Heart right ventricle (tissue), 16 donors: ENCODE data around the gene GTPBP6. TPM values are rescaled to one million over a fixed set of nuclear protein-coding genes. Genes with fewer than 3 reads are reported as not detected.
A peak's percentile ranks its signal among the peaks of the same experiment; 100 is the strongest.

Experiments used
- ATAC-seq, 8 donors: fragments of 200-7000 bp; cut with Tn5 transposase; one replicate each; pipeline ENCODE4 v1.9.1; 2020; ENCODE audit warnings: mild to moderate bottlenecking in 8 of 8, moderate library complexity in 8 of 8, moderate number of reproducible peaks in 1 of 8
- DNase-seq, 2 donors: peaks; one replicate each; pipeline ENCODE4 v3.0.0-alpha.2; 2020
- H3K27ac ChIP-seq, 10 donors: fragments of 200-600 bp; sonication (generic) in 2 of 10; one replicate each; pipeline versions ENCODE4 v1.5.0 to v1.8.0; 2020 to 2022; ENCODE audit warnings: mild to moderate bottlenecking in 3 of 10
- H3K27me3 ChIP-seq, 7 donors: fragments of 200-600 bp; one replicate each; pipeline ENCODE4 v1.8.0; 2021 to 2022; ENCODE audit warnings: mild to moderate bottlenecking in 2 of 7
- H3K36me3 ChIP-seq, 9 donors: fragments of 200-600 bp; sonication (generic) in 1 of 9; one replicate each; pipeline versions ENCODE4 v1.5.0 to v1.8.0; 2020 to 2022; ENCODE audit warnings: mild to moderate bottlenecking in 2 of 9
- H3K4me1 ChIP-seq, 9 donors: fragments of 200-600 bp; sonication (generic) in 1 of 9; one replicate each; pipeline versions ENCODE4 v1.5.0 to v1.8.0; 2020 to 2022; ENCODE audit warnings: mild to moderate bottlenecking in 4 of 9
- H3K4me3 ChIP-seq, 10 donors: fragments of 200-600 bp; sonication (generic) in 2 of 10; one replicate each; pipeline versions ENCODE4 v1.5.0 to v1.8.0; 2020 to 2022; ENCODE audit warnings: mild to moderate bottlenecking in 7 of 10, moderate library complexity in 2 of 10
- H3K9me3 ChIP-seq, 11 donors: fragments of 200-600 bp in 10 of 11; sonication (generic) in 2 of 11; one replicate each; pipeline versions ENCODE4 v1.5.0 to v1.8.0; 2013 to 2022; ENCODE audit warnings: mild to moderate bottlenecking in 2 of 11, control low read depth in 1 of 11, moderate library complexity in 1 of 11
- CTCF ChIP-seq, 9 donors: fragments of 200-600 bp; sonication (generic) in 2 of 9; IDR thresholded peaks; one replicate each; pipeline versions ENCODE4 v1.5.0 to v1.8.0; 2021 to 2022; ENCODE audit warnings: antibody characterized with exemption in 9 of 9, mild to moderate bottlenecking in 5 of 9, moderate library complexity in 1 of 9
- WGBS, 2 donors: extraction: QIAGEN DNeasy Blood & Tissue Kit; methylation state at CpG; one replicate each; pipeline ENCODE4 v1.1.7; 2013; ENCODE audit warnings: inconsistent platforms in 1 of 2; 5-methylcytosine and 5-hydroxymethylcytosine counted together
- intact Hi-C, 10 donors: fragments of 100-400 bp; cut with DNase I; formaldehyde crosslinking; loops; one replicate each; pipeline versions ENCODE4 v1.11.1 to v1.14.2; 2022
- polyA plus RNA-seq, 2 donors: library from polyadenylated mRNA; stranded (reverse); fragments of 200-250 nt; gene quantifications; one replicate each; pipeline ENCODE4 v1.2.3, GENCODE V29; 2013
- total RNA-seq, 10 donors: library from RNA; stranded (reverse); fragmentation: NEBNext Ultra II Directional in 3 of 10; extraction: Animal tissue kit (Norgen Biotek cat#: 25700) in 3 of 10; gene quantifications; one replicate each; pipeline versions ENCODE4 v1.2.1 to v1.2.4, GENCODE V29; 2021 to 2023
- donor health status: Arrhythmogenic right ventricular cardiomyopathy.
- donor health status: ischemic (EF 13 %, LVEDD 7.1; RV severe dilation, severe dysfunction).
- donor health status: healthy with polysubstance abuse.
- donor health status: DM: no; HTN: yes; CAD: no.
- donor health status: DM: no; HTN: no; CAD: no.
- donor health status: ischemic (EF 25% LVEDD 6.9; RV normal size, moderate dysfunction).
- donor health status: ischemic (EF 25% LVEDD 5.7; RV mildly dilated, moderate dysfunction).
- donor health status: healthy.
- donor health status: DM: yes; HTN: yes; CAD: no.
- donor health status: Ischemic cardiomyopathy.
- donor health status: ischemic (EF 35%, LVEDD 5.7; RV mildly dilated, moderate dysfunction).
- donor health status: nonischemic (EF 11% LVEDD 7.7; RV severe dilation, severe dysfunction).
- donor health status: DM: yes; HTN: yes; CAD: no.
- donor health status: PGD.
- donor health status: ischemic (EF 29% LVEDD 5.4; RV normal size, mild dysfunction).
- donor health status: nonischemic (EF 23%, LVEDD 6.1; RV moderate dilation, normal function).

Gene GTPBP6
- total and polyA plus RNA-seq, 12 donors, result 29.8 to 103 (median 46.3) TPM

DNA sequence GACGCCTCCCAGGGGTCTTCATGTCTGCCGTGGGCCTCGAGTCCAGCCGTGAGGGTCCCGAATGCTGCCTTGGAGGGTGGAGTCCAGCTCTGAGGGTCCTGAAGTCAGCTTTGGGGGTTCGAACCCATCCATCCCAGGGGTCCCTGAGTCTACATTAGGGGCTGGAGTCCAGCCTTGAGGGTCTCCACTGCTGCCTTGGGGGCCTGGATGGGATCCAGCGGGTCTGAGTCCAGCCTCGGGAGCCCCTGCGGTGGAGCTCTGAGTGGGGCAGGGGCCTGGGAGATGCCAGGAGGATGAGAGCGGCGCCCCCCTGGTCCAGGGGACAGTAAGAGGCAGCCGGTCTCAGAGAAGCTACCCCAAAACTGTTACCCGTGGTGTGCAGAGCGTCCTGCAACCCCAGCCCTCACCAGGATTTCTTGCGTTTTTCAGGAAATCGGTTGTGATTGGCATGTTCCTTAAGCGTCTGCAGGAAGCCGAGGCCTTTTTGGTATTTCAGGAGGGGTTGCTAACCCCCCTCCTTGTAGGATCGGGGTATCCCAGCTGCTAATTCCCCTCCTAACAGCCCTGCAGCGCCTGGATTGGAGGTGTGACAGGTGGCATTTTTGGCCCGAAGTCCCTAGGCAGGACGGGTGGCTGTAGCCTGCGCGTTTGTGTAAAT is 1.7 kb upstream of the GTPBP6 start:
- no peak for ATAC-seq
- peaks cover 0 to 13% (median 3%) of the 10 kb centered on the region in 7 donors for H3K27me3 ChIP-seq
- no peak for TF ChIP-seq CTCF (IDR thresholded peaks at IDR 0.05)
- 6 to 14% methylated on average over 24 of the region's 24 CpGs for WGBS, 2 donors
- H3K4me3 ChIP-seq, result peak overlapping the region; percentile 76 to 100 (median 94)
- peak overlapping the region in 3 of 10 donors; percentile 85 to 96 (median 92) for H3K27ac ChIP-seq
- peaks cover 9 to 35% (median 20%) of the 10 kb centered on the region in 9 donors for H3K4me1 ChIP-seq
- no peaks in the 10 kb centered on the region for H3K9me3 ChIP-seq
- intact Hi-C loops, result no loop called here
- peaks cover 0 to 11% (median 0%) of the 10 kb centered on the region in 9 donors for H3K36me3 ChIP-seq
- DNase-seq, result no peak

GRCh38 chrX:319579-320125 is 1.1 kb upstream of the GTPBP6 start:
- DNase-seq, result no peak
- intact Hi-C loops, result loop anchor here in 2 of 10 donors (2.0 to 5.0 kb wide), 2 partner anchors 42 to 67 kb away; partner anchors contain the start of gene PPP2R3B (in 1 of the 2)
- peak in 1 of 8 donors; percentile 0 for ATAC-seq
- H3K27ac ChIP-seq, result peak overlapping the region; percentile 23 to 96 (median 88)
- no peak for TF ChIP-seq CTCF (IDR thresholded peaks at IDR 0.05)
- H3K27me3 ChIP-seq, result peaks cover 0 to 6% (median 3%) of the 10 kb centered on the region in 7 donors
- H3K36me3 ChIP-seq, result peaks cover 0 to 17% (median 0%) of the 10 kb centered on the region in 9 donors
- H3K9me3 ChIP-seq, result no peaks in the 10 kb centered on the region
- H3K4me3 ChIP-seq, result peak overlapping the region; percentile 76 to 100 (median 94)
- WGBS, 2 donors, result 1 to 2% methylated on average over 34 to 41 of the region's 41 CpGs
- peaks cover 9 to 35% (median 20%) of the 10 kb centered on the region in 9 donors for H3K4me1 ChIP-seq

GRCh38 chrX:318068-318738 is 393 bp downstream of the GTPBP6 start:
- TF ChIP-seq CTCF (IDR thresholded peaks at IDR 0.05), result no peak
- H3K27ac ChIP-seq, result peak overlapping the region; percentile 85 to 98 (median 95)
- H3K36me3 ChIP-seq, result peaks cover 0 to 29% (median 10%) of the 10 kb centered on the region in 9 donors
- peaks cover 9 to 28% (median 18%) of the 10 kb centered on the region in 9 donors for H3K4me1 ChIP-seq
- WGBS, 2 donors, result 1% methylated on average over 61 of the region's 61 CpGs
- peak overlapping the region; percentile 55 to 100 (median 78) for H3K4me3 ChIP-seq
- peak; percentile 75 to 85 (median 81) for ATAC-seq
- DNase-seq, result peak; percentile 95 to 98
- intact Hi-C loops, result loop anchor here in 2 of 10 donors (2.0 to 5.0 kb wide), 2 partner anchors 41 to 69 kb away; partner anchors contain the start of gene PPP2R3B (in 1 of the 2)
- no peaks in the 10 kb centered on the region for H3K9me3 ChIP-seq
- no peaks in the 10 kb centered on the region for H3K27me3 ChIP-seq
